Measurements from ENCODE around the gene FBXL2. TPM values are rescaled to one million over a fixed set of nuclear protein-coding genes. Genes with fewer than 3 reads are reported as not detected.

The FBXL2 gene
- total RNA-seq, 1 donor from 2014 or later = 23.3 TPM

DNA sequence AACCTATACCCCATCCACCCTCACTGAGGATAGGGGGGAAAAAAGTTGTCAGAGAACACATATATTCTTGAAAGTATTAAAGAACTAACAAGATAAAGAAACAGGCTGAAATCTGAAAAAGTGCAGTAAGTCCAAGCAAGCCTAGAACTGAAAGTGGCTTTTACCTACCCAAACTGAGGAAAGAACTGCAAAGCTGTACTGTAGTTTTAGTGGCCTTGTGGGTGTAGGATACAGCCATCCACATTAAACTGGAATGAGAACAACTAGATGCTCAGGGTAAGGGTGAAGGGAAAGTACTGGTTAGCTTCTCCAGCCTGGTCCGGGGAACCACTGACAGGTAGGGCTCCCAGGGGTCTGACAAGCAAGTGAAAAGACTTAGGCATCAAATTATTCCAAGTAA lies 152.8 kb downstream of the FBXL2 start:
- Histone ChIP-seq H3K27me3 (ENCODE audit: insufficient read depth, low read length) (no peaks in the 10 kb centered on the region), H3K4me1 (ENCODE audit: insufficient read depth, low read length) (peaks cover 9% of the 10 kb centered on the region), H3K79me2 (ENCODE audit: insufficient read depth, low read length) (peaks cover 99% of the 10 kb centered on the region), H3K9me3 (ENCODE audit: insufficient read depth, low read depth, low read length) (no peaks in the 10 kb centered on the region), H4K20me1 (ENCODE audit: insufficient read depth, low read length) (peaks cover 98% of the 10 kb centered on the region), H3K36me3 (ENCODE audit: insufficient read depth, low read length) (no peaks in the 10 kb centered on the region), H3K9ac (ENCODE audit: low read length) (no peak overlapping the region), H3K4me2 (ENCODE audit: low read length) (no peak overlapping the region), H2AFZ (ENCODE audit: low read depth, low read length) (no peak overlapping the region), H3K27ac (ENCODE audit: low read depth, low read length) (no peak overlapping the region), H3K4me3 (ENCODE audit: insufficient read depth, low read depth, low read length) (no peak overlapping the region)
- no peak for FAIRE-seq
- no peak overlapping the region for H3K27ac Mint-ChIP-seq (ENCODE audit: unreplicated experiment)
- peaks cover 4% of the 10 kb centered on the region for H3K36me3 Mint-ChIP-seq (ENCODE audit: low read depth, unreplicated experiment)
- TF ChIP-seq, protein P1, sequence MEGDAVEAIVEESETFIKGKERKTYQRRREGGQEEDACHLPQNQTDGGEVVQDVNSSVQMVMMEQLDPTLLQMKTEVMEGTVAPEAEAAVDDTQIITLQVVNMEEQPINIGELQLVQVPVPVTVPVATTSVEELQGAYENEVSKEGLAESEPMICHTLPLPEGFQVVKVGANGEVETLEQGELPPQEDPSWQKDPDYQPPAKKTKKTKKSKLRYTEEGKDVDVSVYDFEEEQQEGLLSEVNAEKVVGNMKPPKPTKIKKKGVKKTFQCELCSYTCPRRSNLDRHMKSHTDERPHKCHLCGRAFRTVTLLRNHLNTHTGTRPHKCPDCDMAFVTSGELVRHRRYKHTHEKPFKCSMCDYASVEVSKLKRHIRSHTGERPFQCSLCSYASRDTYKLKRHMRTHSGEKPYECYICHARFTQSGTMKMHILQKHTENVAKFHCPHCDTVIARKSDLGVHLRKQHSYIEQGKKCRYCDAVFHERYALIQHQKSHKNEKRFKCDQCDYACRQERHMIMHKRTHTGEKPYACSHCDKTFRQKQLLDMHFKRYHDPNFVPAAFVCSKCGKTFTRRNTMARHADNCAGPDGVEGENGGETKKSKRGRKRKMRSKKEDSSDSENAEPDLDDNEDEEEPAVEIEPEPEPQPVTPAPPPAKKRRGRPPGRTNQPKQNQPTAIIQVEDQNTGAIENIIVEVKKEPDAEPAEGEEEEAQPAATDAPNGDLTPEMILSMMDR (IDR thresholded peaks at IDR 0.05; ENCODE audit: insufficient read depth, low read depth, low read length) = no peak
- TF ChIP-seq EZH2 (IDR thresholded peaks at IDR 0.05; ENCODE audit: insufficient read depth, low read length) = no peak
- peak overlapping the region; percentile 9 for H3K4me3 Mint-ChIP-seq (ENCODE audit: unreplicated experiment)
- H3K27me3 Mint-ChIP-seq (ENCODE audit: low read depth, unreplicated experiment) = no peaks in the 10 kb centered on the region
- H3K9me3 Mint-ChIP-seq (ENCODE audit: unreplicated experiment) = no peaks in the 10 kb centered on the region
- no peak for DNase-seq (ENCODE audit: low read depth)
- peaks cover 62% of the 10 kb centered on the region for H3K4me1 Mint-ChIP-seq (ENCODE audit: low read depth, unreplicated experiment)

DNA sequence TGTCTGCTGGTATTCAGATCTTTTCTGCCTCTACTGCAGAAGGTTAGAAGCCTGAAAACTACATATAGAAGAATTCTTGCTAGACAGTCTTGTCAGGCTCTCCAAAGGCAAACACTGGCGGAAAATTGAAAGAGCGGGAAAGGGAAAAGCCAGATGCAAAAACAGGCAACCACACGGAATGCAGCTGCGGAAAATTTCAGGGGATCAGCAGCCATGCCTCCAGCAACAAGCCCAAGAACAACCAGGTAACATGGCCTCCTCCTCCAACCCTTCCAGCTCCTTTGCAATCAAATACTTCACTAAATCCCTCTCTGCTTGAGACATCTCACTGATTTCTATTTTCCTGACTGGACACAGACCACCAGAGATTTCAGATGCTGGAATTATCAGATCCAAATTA lies 153.3 kb downstream of the FBXL2 start:
- no peak overlapping the region for H3K4me2 ChIP-seq (ENCODE audit: low read length)

DNA sequence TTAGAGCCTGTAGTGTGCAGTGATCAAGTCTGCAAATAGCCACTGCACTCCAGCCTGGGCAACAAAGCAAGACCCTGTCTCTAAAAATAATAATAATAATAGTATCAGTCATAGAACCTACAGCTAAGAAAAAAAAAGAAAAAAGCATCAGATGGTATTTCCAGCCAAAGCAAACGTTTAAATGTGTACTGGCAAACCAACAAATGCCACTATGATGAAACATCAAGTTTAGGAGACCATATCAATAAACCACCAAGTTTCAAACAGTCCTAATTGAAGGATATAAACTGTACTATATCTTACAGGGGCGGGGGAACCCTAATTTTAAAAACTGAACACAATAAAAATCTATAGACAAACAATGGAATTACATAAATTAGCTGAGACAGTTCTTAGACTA lies 156.6 kb downstream of the FBXL2 start:
- Mint-ChIP-seq H3K36me3 (ENCODE audit: low read depth, unreplicated experiment) (peaks cover 4% of the 10 kb centered on the region), H3K27me3 (ENCODE audit: low read depth, unreplicated experiment) (no peaks in the 10 kb centered on the region), H3K4me3 (ENCODE audit: unreplicated experiment) (no peak overlapping the region), H3K27ac (ENCODE audit: unreplicated experiment) (peak overlapping the region; percentile 4), H3K4me1 (ENCODE audit: low read depth, unreplicated experiment) (peaks cover 48% of the 10 kb centered on the region), H3K9me3 (ENCODE audit: unreplicated experiment) (no peaks in the 10 kb centered on the region)
- Histone ChIP-seq H3K9me3 (ENCODE audit: insufficient read depth, low read depth, low read length) (no peaks in the 10 kb centered on the region), H3K36me3 (ENCODE audit: insufficient read depth, low read length) (no peaks in the 10 kb centered on the region), H2AFZ (ENCODE audit: low read depth, low read length) (no peak overlapping the region), H3K27me3 (ENCODE audit: insufficient read depth, low read length) (no peaks in the 10 kb centered on the region), H4K20me1 (ENCODE audit: insufficient read depth, low read length) (peaks cover 99% of the 10 kb centered on the region), H3K9ac (ENCODE audit: low read length) (no peak overlapping the region), H3K4me1 (ENCODE audit: insufficient read depth, low read length) (peaks cover 14% of the 10 kb centered on the region), H3K4me2 (ENCODE audit: low read length) (no peak overlapping the region), H3K4me3 (ENCODE audit: insufficient read depth, low read depth, low read length) (no peak overlapping the region), H3K27ac (ENCODE audit: low read depth, low read length) (no peak overlapping the region), H3K79me2 (ENCODE audit: insufficient read depth, low read length) (peaks cover 100% of the 10 kb centered on the region)
- DNase-seq (ENCODE audit: low read depth) = peak; percentile 46
- TF ChIP-seq EZH2 (IDR thresholded peaks at IDR 0.05; ENCODE audit: insufficient read depth, low read length) = no peak
- TF ChIP-seq, protein P1 (IDR thresholded peaks at IDR 0.05; ENCODE audit: insufficient read depth, low read depth, low read length) = no peak
- FAIRE-seq = no peak

More for the DNA sequence above, 153.3 kb downstream of the FBXL2 start:
- Histone ChIP-seq H3K4me1 (ENCODE audit: insufficient read depth, low read length) (peaks cover 11% of the 10 kb centered on the region), H3K9me3 (ENCODE audit: insufficient read depth, low read depth, low read length) (no peaks in the 10 kb centered on the region), H3K4me3 (ENCODE audit: insufficient read depth, low read depth, low read length) (no peak overlapping the region), H3K27ac (ENCODE audit: low read depth, low read length) (no peak overlapping the region), H3K27me3 (ENCODE audit: insufficient read depth, low read length) (no peaks in the 10 kb centered on the region), H2AFZ (ENCODE audit: low read depth, low read length) (no peak overlapping the region), H4K20me1 (ENCODE audit: insufficient read depth, low read length) (peaks cover 97% of the 10 kb centered on the region), H3K36me3 (ENCODE audit: insufficient read depth, low read length) (no peaks in the 10 kb centered on the region), H3K9ac (ENCODE audit: low read length) (no peak overlapping the region), H3K79me2 (ENCODE audit: insufficient read depth, low read length) (peaks cover 99% of the 10 kb centered on the region)
- Mint-ChIP-seq H3K4me3 (ENCODE audit: unreplicated experiment) (peak overlapping the region; percentile 30), H3K27ac (ENCODE audit: unreplicated experiment) (no peak overlapping the region), H3K4me1 (ENCODE audit: low read depth, unreplicated experiment) (peaks cover 60% of the 10 kb centered on the region), H3K27me3 (ENCODE audit: low read depth, unreplicated experiment) (no peaks in the 10 kb centered on the region), H3K9me3 (ENCODE audit: unreplicated experiment) (no peaks in the 10 kb centered on the region), H3K36me3 (ENCODE audit: low read depth, unreplicated experiment) (peaks cover 4% of the 10 kb centered on the region)
- no peak for TF ChIP-seq EZH2 (IDR thresholded peaks at IDR 0.05; ENCODE audit: insufficient read depth, low read length)
- TF ChIP-seq, protein P1 (IDR thresholded peaks at IDR 0.05; ENCODE audit: insufficient read depth, low read depth, low read length) = no peak
- DNase-seq (ENCODE audit: low read depth) (no peak), FAIRE-seq (no peak)

Measured in astrocyte (in vitro differentiated cells and primary cell).